ENCODE results near the gene ACOX3. TPM values are rescaled to one million over a fixed set of nuclear protein-coding genes. Genes with fewer than 3 reads are reported as not detected.

Gene ACOX3
- total RNA-seq, 1 experiment from 2014 or later, result 17.9 TPM

DNA sequence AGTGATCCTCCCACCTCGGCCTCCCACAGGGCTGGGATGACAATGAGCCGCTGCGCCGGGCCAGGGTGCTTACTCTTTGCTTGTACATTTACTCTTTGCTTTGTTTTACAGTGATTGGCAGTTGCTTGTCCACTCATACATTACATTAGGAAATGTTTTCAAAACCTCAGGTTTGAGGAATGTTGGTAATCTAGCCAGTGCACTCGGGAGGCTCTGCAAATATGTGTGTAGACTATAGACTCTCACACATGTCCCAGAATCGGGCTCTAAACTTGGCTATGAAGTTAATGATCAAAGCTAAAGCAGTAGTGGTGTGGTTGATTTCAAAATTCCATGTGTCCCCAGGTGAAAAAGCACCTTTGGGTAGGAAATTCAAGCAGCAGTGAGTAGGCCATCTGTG is 20.6 kb upstream of the ACOX3 start:
- Mint-ChIP-seq H3K27ac (ENCODE audit: low read depth, unreplicated experiment) (no peak overlapping the region), H3K9me3 (ENCODE audit: unreplicated experiment) (no peaks in the 10 kb centered on the region), H3K27me3 (ENCODE audit: insufficient read depth, unreplicated experiment) (no peaks in the 10 kb centered on the region), H3K4me1 (ENCODE audit: insufficient read depth, unreplicated experiment) (peaks cover 9% of the 10 kb centered on the region), H3K36me3 (ENCODE audit: insufficient read depth, unreplicated experiment) (peaks cover 76% of the 10 kb centered on the region), H3K4me3 (ENCODE audit: unreplicated experiment) (no peak overlapping the region)
- BruUV-seq (replicated peaks), result no TSS peak
- ChIA-PET CTCF (interaction anchor here (0.6 to 2.4 kb wide), 2 partner anchors 8 to 189 kb away, joined by 3 to 5 read pairs; no protein-coding TSS in a partner anchor), POLR2A (no interaction called here)
- DNase-seq (ENCODE audit: unreplicated experiment), result no peak
- intact Hi-C loops (cut with micrococcal nuclease), result no loop called here
- TF ChIP-seq, protein P1, sequence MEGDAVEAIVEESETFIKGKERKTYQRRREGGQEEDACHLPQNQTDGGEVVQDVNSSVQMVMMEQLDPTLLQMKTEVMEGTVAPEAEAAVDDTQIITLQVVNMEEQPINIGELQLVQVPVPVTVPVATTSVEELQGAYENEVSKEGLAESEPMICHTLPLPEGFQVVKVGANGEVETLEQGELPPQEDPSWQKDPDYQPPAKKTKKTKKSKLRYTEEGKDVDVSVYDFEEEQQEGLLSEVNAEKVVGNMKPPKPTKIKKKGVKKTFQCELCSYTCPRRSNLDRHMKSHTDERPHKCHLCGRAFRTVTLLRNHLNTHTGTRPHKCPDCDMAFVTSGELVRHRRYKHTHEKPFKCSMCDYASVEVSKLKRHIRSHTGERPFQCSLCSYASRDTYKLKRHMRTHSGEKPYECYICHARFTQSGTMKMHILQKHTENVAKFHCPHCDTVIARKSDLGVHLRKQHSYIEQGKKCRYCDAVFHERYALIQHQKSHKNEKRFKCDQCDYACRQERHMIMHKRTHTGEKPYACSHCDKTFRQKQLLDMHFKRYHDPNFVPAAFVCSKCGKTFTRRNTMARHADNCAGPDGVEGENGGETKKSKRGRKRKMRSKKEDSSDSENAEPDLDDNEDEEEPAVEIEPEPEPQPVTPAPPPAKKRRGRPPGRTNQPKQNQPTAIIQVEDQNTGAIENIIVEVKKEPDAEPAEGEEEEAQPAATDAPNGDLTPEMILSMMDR (IDR thresholded peaks at IDR 0.05; ENCODE audit: unreplicated experiment), result no peak

DNA sequence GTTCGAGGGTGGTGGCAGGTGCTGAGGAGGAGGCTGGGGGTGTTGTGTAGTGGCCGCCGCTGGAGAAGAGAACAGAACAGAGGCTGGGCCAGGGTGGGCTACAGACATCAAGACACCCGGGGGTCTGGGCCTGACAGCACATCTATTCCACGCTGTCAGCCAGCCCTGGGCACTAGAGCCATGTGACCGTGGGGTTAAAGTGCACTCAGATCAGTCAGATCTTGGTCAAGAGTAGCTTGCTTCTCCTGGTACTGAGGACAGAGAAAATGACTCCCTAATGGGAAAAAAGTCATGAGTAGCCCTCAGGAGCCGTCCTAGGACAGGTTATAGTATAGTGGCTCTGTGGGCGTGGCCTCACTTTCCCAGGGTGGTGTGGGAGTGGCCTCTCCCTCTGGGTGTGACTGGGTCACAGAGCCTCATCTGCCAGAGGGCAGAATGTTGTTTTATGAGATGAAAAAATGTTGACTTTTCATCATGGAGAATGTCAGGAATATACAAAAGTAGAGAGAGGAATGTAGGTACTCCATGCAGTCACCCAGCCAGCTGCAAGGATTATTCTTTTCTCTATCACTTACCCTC is 19.4 kb upstream of the ACOX3 start:
- ChIA-PET CTCF (interaction anchor here (0.6 to 2.4 kb wide), 2 partner anchors 9 to 218 kb away, joined by 3 to 5 read pairs; no protein-coding TSS in a partner anchor), POLR2A (no interaction called here)
- Mint-ChIP-seq H3K4me1 (ENCODE audit: insufficient read depth, unreplicated experiment) (peaks cover 9% of the 10 kb centered on the region), H3K9me3 (ENCODE audit: unreplicated experiment) (no peaks in the 10 kb centered on the region), H3K27ac (ENCODE audit: low read depth, unreplicated experiment) (no peak overlapping the region), H3K36me3 (ENCODE audit: insufficient read depth, unreplicated experiment) (peaks cover 76% of the 10 kb centered on the region), H3K27me3 (ENCODE audit: insufficient read depth, unreplicated experiment) (no peaks in the 10 kb centered on the region), H3K4me3 (ENCODE audit: unreplicated experiment) (no peak overlapping the region)
- intact Hi-C loops (cut with micrococcal nuclease), result no loop called here
- DNase-seq (ENCODE audit: unreplicated experiment), result peak; percentile 16
- TF ChIP-seq, protein P1 (IDR thresholded peaks at IDR 0.05; ENCODE audit: unreplicated experiment), result no peak
- no TSS peak for BruUV-seq (replicated peaks)

DNA sequence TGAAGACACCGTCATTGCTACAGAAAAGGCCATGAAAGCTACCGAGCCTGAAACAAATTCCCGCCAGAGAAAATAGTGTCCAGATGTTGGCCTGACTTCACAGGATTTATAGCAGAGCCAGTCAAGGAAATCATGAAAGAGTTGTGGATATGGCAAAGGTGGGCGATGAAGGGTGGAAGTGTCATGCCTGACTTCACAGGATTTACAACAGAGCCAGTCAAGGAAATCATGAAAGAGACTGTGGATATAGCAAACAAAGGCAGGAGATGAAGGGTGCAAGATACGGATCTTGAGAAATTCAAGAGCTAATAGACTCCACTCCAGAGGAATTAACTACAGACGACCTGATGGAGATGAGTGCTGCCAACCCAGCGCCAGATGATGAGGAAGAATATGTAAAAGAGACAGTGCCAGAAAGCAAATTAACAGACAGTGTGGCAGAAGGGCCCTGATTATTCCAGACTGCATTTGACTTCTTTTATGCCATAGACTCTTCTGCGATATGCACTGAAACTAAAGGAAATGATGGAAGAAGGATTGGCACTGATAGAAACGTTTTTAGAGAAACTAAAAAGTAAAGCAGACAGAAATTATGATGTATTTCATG is 17.2 kb upstream of the ACOX3 start:
- no peaks in the 10 kb centered on the region for H3K9me3 Mint-ChIP-seq (ENCODE audit: unreplicated experiment)
- ChIA-PET CTCF (interaction anchor here (1.0 kb wide), 1 partner anchor 70 kb away, joined by 3 read pairs; no protein-coding TSS in a partner anchor), POLR2A (no interaction called here)
- no peaks in the 10 kb centered on the region for H3K27me3 Mint-ChIP-seq (ENCODE audit: insufficient read depth, unreplicated experiment)
- H3K4me1 Mint-ChIP-seq (ENCODE audit: insufficient read depth, unreplicated experiment), result peaks cover 9% of the 10 kb centered on the region
- no peak overlapping the region for H3K27ac Mint-ChIP-seq (ENCODE audit: low read depth, unreplicated experiment)
- BruUV-seq (replicated peaks), result no TSS peak
- TF ChIP-seq, protein P1 (IDR thresholded peaks at IDR 0.05; ENCODE audit: unreplicated experiment), result no peak
- no peak for DNase-seq (ENCODE audit: unreplicated experiment)
- H3K36me3 Mint-ChIP-seq (ENCODE audit: insufficient read depth, unreplicated experiment), result peaks cover 80% of the 10 kb centered on the region
- H3K4me3 Mint-ChIP-seq (ENCODE audit: unreplicated experiment), result no peak overlapping the region
- intact Hi-C loops (cut with micrococcal nuclease), result no loop called here

DNA sequence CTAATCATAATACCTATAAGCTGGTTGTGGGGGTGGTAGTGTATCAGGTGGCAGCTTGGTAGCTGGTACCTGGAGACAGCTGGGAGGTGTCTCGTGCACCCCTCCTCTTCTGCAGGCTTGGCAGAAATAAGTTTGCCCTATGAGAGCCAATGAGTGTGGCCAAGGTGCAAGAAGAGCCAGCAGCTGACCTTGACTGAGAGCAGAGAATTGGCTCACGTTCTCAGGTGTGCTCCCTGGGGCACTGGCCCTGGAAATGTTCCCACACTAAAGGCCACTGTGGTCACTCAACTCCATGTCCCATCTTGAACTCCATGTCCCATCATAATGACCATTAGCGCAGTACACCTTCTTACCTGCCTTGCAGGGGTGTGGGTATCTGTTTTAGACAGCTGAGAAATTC is 13.4 kb upstream of the ACOX3 start:
- TF ChIP-seq, protein P1 (IDR thresholded peaks at IDR 0.05; ENCODE audit: unreplicated experiment), result no peak
- H3K4me3 Mint-ChIP-seq (ENCODE audit: unreplicated experiment), result no peak overlapping the region
- BruUV-seq (replicated peaks), result no TSS peak
- no peak overlapping the region for H3K27ac Mint-ChIP-seq (ENCODE audit: low read depth, unreplicated experiment)
- H3K9me3 Mint-ChIP-seq (ENCODE audit: unreplicated experiment), result no peaks in the 10 kb centered on the region
- no peaks in the 10 kb centered on the region for H3K4me1 Mint-ChIP-seq (ENCODE audit: insufficient read depth, unreplicated experiment)
- no peaks in the 10 kb centered on the region for H3K27me3 Mint-ChIP-seq (ENCODE audit: insufficient read depth, unreplicated experiment)
- peaks cover 72% of the 10 kb centered on the region for H3K36me3 Mint-ChIP-seq (ENCODE audit: insufficient read depth, unreplicated experiment)
- DNase-seq (ENCODE audit: unreplicated experiment), result no peak
- ChIA-PET POLR2A (no interaction called here), CTCF (interaction anchor here (0.6 to 1.3 kb wide), 7 partner anchors 10 to 153 kb away, joined by 3 to 7 read pairs (median 5); no protein-coding TSS in a partner anchor)
- intact Hi-C loops (cut with micrococcal nuclease), result no loop called here

Measured in MCF 10A (cell line).